Lower lobe of right lung (tissue), 2 donors: ENCODE data around the gene PRKAG3. TPM values are rescaled to one million over a fixed set of nuclear protein-coding genes. Genes with fewer than 3 reads are reported as not detected.

Experiments used
- ATAC-seq, 2 donors: fragments of 200-7000 bp; cut with Tn5 transposase; one replicate each; pipeline ENCODE4 v1.9.1; 2020 to 2022; ENCODE audit warnings: mild to moderate bottlenecking in 2 of 2, moderate library complexity in 2 of 2
- DNase-seq: peaks from one replicate; pipeline ENCODE4 v3.0.0-alpha.2; 2020
- H3K27ac ChIP-seq: fragments of 200-600 bp; one replicate; pipeline ENCODE4 v1.8.0; 2022
- H3K27me3 ChIP-seq: fragments of 200-600 bp; one replicate; pipeline ENCODE4 v1.8.0; 2022; ENCODE audit warnings: low read depth
- H3K36me3 ChIP-seq: fragments of 200-600 bp; one replicate; pipeline ENCODE4 v1.8.0; 2022; ENCODE audit warnings: mild to moderate bottlenecking
- H3K4me1 ChIP-seq: fragments of 200-600 bp; one replicate; pipeline ENCODE4 v1.8.0; 2022
- H3K4me3 ChIP-seq: fragments of 200-600 bp; one replicate; pipeline ENCODE4 v1.8.0; 2022; ENCODE audit warnings: mild to moderate bottlenecking
- H3K9me3 ChIP-seq: fragments of 200-600 bp; one replicate; pipeline ENCODE4 v1.8.0; 2022
- CTCF ChIP-seq: fragments of 200-600 bp; IDR thresholded peaks from one replicate; pipeline ENCODE4 v1.8.0; 2022; ENCODE audit warnings: antibody characterized with exemption, mild to moderate bottlenecking
- intact Hi-C: fragments of 100-400 bp; cut with DNase I; formaldehyde crosslinking; loops from one replicate; pipeline ENCODE4 v1.11.0; 2022
- long read RNA-seq: library from polyadenylated mRNA; unstranded; transcript quantifications from one replicate; pipeline ENCODE4 v2.0.0, GENCODE V29; 2021
- total RNA-seq: library from RNA; stranded (reverse); fragmentation: NEBNext Ultra II Directional; extraction: Animal tissue kit (Norgen Biotek cat#: 25700); gene quantifications from one replicate; pipeline ENCODE4 v1.2.1, GENCODE V29; 2021
- donor health status: DM: no; HTN: yes; CAD: no; lungs with severe emphysema.

Gene PRKAG3
- total RNA-seq = not detected
- long read RNA-seq, partial matches to known transcripts = 0 of 3 reads
- long read RNA-seq, other reads (novel, unspliced or antisense) = 2 of 3 reads

GRCh38 chr2:218831378-218831990 lies at the start of gene PRKAG3:
PRKAG3 (minus strand) TSS chr2:218831803.
- no peak for ATAC-seq
- H3K27me3 ChIP-seq = peaks cover 6% of the 10 kb centered on the region
- no peak within 1 kb of the TSS for H3K4me3 ChIP-seq
- no peaks in the 10 kb centered on the region for H3K4me1 ChIP-seq
- H3K27ac ChIP-seq = no peak within 1 kb of the TSS
- intact Hi-C loops = no loop called here
- TF ChIP-seq CTCF = no peak
- H3K36me3 ChIP-seq = no peaks in the 10 kb centered on the region
- H3K9me3 ChIP-seq = no peaks in the 10 kb centered on the region
- peak; percentile 35 for DNase-seq

GRCh38 chr2:218880859-218881594 lies 49.4 kb upstream of the PRKAG3 start:
- Histone ChIP-seq H3K9me3 (no peaks in the 10 kb centered on the region), H3K27me3 (peaks cover 87% of the 10 kb centered on the region), H3K36me3 (no peaks in the 10 kb centered on the region), H3K27ac (no peak overlapping the region), H3K4me1 (peaks cover 22% of the 10 kb centered on the region), H3K4me3 (peak overlapping the region; percentile 41)
- DNase-seq (no peak), ATAC-seq (no peak)
- TF ChIP-seq CTCF = no peak
- intact Hi-C loops = no loop called here

GRCh38 chr2:218880102-218880858 lies 48.7 kb upstream of the PRKAG3 start, which contains the start of gene WNT10A:
WNT10A (plus strand) TSS chr2:218880852; CDS start chr2:218880996, 144 bp downstream.
- no peak for TF ChIP-seq CTCF
- Histone ChIP-seq H3K27me3 (peaks cover 93% of the 10 kb centered on the region), H3K4me1 (peaks cover 22% of the 10 kb centered on the region), H3K36me3 (no peaks in the 10 kb centered on the region), H3K27ac (no peak within 1 kb of the TSS), H3K9me3 (no peaks in the 10 kb centered on the region), H3K4me3 (peak within 1 kb of the TSS; percentile 41)
- peak; percentile 68 for DNase-seq
- ATAC-seq = peak; percentile 39 to 49
- intact Hi-C loops = no loop called here

- Histone ChIP-seq H3K27ac (no peak overlapping the region), H3K4me3 (peak overlapping the region; percentile 41), H3K4me1 (peaks cover 22% of the 10 kb centered on the region), H3K36me3 (no peaks in the 10 kb centered on the region), H3K9me3 (no peaks in the 10 kb centered on the region), H3K27me3 (peaks cover 99% of the 10 kb centered on the region)
- no peak for ATAC-seq
- intact Hi-C loops = no loop called here
- DNase-seq = no peak
- TF ChIP-seq CTCF = no peak
Observed at GRCh38 chr2:218879776-218880101, 48.1 kb upstream of the PRKAG3 start.

- H3K27ac ChIP-seq = no peak overlapping the region
- no peak for ATAC-seq
- no peaks in the 10 kb centered on the region for H3K36me3 ChIP-seq
- intact Hi-C loops = no loop called here
- H3K4me1 ChIP-seq = peaks cover 22% of the 10 kb centered on the region
- no peak for TF ChIP-seq CTCF
- no peak overlapping the region for H3K4me3 ChIP-seq
- no peaks in the 10 kb centered on the region for H3K9me3 ChIP-seq
- peaks cover 99% of the 10 kb centered on the region for H3K27me3 ChIP-seq
- no peak for DNase-seq
Observed at GRCh38 chr2:218878926-218879761, 47.5 kb upstream of the PRKAG3 start.
